OCI-LY3 (cell line): ENCODE data around the gene FAM50B.

ENCODE experiments used
- H2AFZ ChIP-seq: fragments of 200-600, 300-600 bp; shearing (Covaris generic); 2 replicates; pipeline ENCODE4 v1.6.0; 2014; ENCODE audit warnings: antibody characterized with exemption, low read depth, low read length
- H3K27ac ChIP-seq: fragments of 200-600, 300-600 bp; sonication (generic); 2 replicates; pipeline ENCODE4 v1.5.1; 2014; ENCODE audit warnings: mild to moderate bottlenecking, low read length, moderate library complexity, mixed read lengths
- H3K27me3 ChIP-seq: fragments of 200-600, 300-600 bp; sonication (generic); 2 replicates; pipeline ENCODE4 v1.6.1; 2014; ENCODE audit warnings: low read depth, low read length, mixed read lengths
- H3K36me3 ChIP-seq: fragments of 200-600, 300-600 bp; sonication (generic); replicated peaks from 2 replicates; pipeline ENCODE3; 2014; ENCODE audit warnings: low read depth, low read length, mixed read lengths
- H3K4me1 ChIP-seq: fragments of 300-600, 200-600 bp; sonication (generic); 2 replicates; pipeline ENCODE4 v1.6.1; 2014; ENCODE audit warnings: low read length, mixed read lengths
- H3K4me2 ChIP-seq: fragments of 200-600, 300-600 bp; sonication (generic); 2 replicates; pipeline ENCODE4 v1.6.1; 2014; ENCODE audit warnings: low read length, mixed read lengths
- H3K4me3 ChIP-seq: fragments of 300-600, 200-600 bp; sonication (generic); 2 replicates; pipeline ENCODE4 v1.5.1; 2014; ENCODE audit warnings: antibody characterized with exemption, mild to moderate bottlenecking, low read length, moderate library complexity
- H3K79me2 ChIP-seq: fragments of 300-600, 200-600 bp; shearing (Covaris generic); 2 replicates; pipeline ENCODE4 v1.6.1; 2014; ENCODE audit warnings: mild to moderate bottlenecking, low read length, mixed read lengths
- H3K9ac ChIP-seq: fragments of 300-600, 200-600 bp; shearing (Covaris generic); 2 replicates; pipeline ENCODE4 v1.6.0; 2014; ENCODE audit warnings: mild to moderate bottlenecking, low read length, moderate library complexity
- H3K9me3 ChIP-seq: fragments of 200-600, 300-600 bp; shearing (Covaris generic); 2 replicates; pipeline ENCODE4 v1.6.1; 2014; ENCODE audit warnings: low read length, mixed read lengths; ENCODE audit not compliant: insufficient read depth
- H4K20me1 ChIP-seq: fragments of 200-600, 300-600 bp; sonication (generic); 2 replicates; pipeline ENCODE4 v1.6.1; 2016; ENCODE audit warnings: low read length, mixed read lengths; ENCODE audit not compliant: insufficient read depth
- EZH2phosphoT487 ChIP-seq: fragments of 200-600 bp; shearing (Covaris generic); IDR thresholded peaks from 2 replicates; pipeline ENCODE4 v1.6.1; 2018; ENCODE audit warnings: antibody characterized with exemption, mixed run types, low read depth
- TF ChIP-seq, protein P1 (sequence below): fragments of 200-600, 300-600 bp; sonication (generic); IDR thresholded peaks from 2 replicates; pipeline ENCODE4 v1.5.1; 2014; ENCODE audit warnings: antibody characterized with exemption, low read length, low read depth

Gene FAM50B

DNA sequence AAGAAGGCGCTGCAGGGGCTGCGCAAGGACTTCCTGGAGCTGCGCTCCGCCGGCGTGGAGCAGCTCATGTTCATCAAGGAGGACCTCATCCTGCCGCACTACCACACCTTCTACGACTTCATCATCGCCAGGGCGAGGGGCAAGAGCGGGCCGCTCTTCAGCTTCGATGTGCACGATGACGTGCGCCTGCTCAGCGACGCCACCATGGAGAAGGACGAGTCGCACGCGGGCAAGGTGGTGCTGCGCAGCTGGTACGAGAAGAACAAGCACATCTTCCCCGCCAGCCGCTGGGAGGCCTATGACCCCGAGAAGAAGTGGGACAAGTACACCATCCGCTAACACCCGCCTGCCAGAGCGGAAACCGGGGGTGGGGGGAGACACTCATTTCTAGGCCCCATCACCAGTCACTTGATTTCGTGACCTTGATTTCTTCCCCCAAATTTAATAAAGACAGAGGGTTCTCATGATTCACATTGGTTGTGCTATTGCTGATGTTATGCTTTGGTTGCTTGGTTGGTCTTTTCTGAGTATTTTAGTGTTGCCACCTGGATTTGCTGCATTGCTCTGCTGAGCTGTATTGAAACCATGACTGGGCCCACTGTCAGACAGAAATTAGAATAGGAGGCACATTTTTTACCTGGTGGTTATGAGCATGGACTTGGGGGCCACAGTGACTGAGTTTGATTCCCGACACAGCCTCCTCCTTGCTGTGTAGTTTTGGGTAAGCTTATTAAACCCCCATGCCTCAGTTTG lies 1.5 kb downstream of the FAM50B start:
- Histone ChIP-seq H3K9ac (no peak overlapping the region; the same call in 1 of the 2 replicates), H3K79me2 (no peaks in the 10 kb centered on the region), H3K9me3 (no peaks in the 10 kb centered on the region), H3K27me3 (no peaks in the 10 kb centered on the region), H3K4me3 (no peak overlapping the region), H3K4me1 (peaks cover 16% of the 10 kb centered on the region), H3K4me2 (peak overlapping the region; percentile 42), H4K20me1 (no peaks in the 10 kb centered on the region), H3K27ac (peak overlapping the region; percentile 16; the same call in 1 of the 2 replicates), H3K36me3 (no peaks in the 10 kb centered on the region), H2AFZ (no peak overlapping the region)
- TF ChIP-seq, protein P1, sequence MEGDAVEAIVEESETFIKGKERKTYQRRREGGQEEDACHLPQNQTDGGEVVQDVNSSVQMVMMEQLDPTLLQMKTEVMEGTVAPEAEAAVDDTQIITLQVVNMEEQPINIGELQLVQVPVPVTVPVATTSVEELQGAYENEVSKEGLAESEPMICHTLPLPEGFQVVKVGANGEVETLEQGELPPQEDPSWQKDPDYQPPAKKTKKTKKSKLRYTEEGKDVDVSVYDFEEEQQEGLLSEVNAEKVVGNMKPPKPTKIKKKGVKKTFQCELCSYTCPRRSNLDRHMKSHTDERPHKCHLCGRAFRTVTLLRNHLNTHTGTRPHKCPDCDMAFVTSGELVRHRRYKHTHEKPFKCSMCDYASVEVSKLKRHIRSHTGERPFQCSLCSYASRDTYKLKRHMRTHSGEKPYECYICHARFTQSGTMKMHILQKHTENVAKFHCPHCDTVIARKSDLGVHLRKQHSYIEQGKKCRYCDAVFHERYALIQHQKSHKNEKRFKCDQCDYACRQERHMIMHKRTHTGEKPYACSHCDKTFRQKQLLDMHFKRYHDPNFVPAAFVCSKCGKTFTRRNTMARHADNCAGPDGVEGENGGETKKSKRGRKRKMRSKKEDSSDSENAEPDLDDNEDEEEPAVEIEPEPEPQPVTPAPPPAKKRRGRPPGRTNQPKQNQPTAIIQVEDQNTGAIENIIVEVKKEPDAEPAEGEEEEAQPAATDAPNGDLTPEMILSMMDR = no peak
- no peak for TF ChIP-seq EZH2phosphoT487

DNA sequence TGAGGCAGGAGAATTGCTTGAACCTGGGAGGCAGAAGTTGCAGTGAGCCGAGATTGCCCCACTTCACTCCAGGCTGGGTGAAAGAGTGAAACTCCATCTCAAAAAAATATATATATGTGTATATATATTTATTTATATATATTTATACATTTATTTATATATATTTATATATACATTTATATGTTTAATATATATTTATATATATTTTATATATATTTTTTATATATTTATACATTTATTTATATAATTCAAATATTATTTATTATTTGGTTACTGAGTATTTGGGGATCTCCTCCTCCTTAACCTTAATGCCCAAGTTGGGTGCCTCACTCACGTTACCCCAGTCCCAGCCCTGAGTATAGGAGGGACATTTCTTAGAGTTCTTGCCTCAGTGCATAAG lies 2.7 kb downstream of the FAM50B start:
- Histone ChIP-seq H3K4me2 (no peak overlapping the region), H3K9me3 (no peaks in the 10 kb centered on the region), H3K36me3 (no peaks in the 10 kb centered on the region), H3K4me3 (no peak overlapping the region), H3K9ac (no peak overlapping the region), H3K27ac (no peak overlapping the region), H3K4me1 (peaks cover 16% of the 10 kb centered on the region), H4K20me1 (no peaks in the 10 kb centered on the region), H3K27me3 (no peaks in the 10 kb centered on the region), H2AFZ (no peak overlapping the region), H3K79me2 (no peaks in the 10 kb centered on the region)
- TF ChIP-seq EZH2phosphoT487 = no peak

DNA sequence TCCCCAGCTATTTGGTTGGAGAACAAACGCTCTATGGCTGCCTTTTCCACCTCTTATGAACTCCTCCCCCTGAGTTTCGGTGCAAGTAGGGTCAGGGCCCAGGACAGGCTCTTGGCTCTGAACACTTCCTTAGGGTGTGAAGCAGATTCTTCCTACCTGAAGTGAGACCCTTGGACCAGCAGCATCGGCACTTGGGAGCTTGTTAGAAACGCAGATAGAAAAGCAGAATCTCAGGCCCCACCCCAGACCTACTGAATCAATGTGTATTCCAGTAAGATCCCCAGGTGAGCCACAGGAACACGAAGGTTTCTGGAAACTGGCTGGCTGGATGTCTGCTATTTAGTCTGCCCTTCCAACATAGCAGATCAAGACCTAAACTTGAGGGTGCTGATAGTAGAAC lies 3.2 kb downstream of the FAM50B start:
- no peak overlapping the region for H3K9ac ChIP-seq
- no peaks in the 10 kb centered on the region for H3K79me2 ChIP-seq
- no peak overlapping the region for H3K4me3 ChIP-seq
- no peaks in the 10 kb centered on the region for H4K20me1 ChIP-seq
- no peak overlapping the region for H3K4me2 ChIP-seq
- H3K9me3 ChIP-seq = no peaks in the 10 kb centered on the region
- no peak overlapping the region for H2AFZ ChIP-seq
- H3K27me3 ChIP-seq = no peaks in the 10 kb centered on the region
- peaks cover 15% of the 10 kb centered on the region for H3K4me1 ChIP-seq
- TF ChIP-seq EZH2phosphoT487 = no peak
- TF ChIP-seq, protein P1 = no peak
- no peaks in the 10 kb centered on the region for H3K36me3 ChIP-seq
- H3K27ac ChIP-seq = no peak overlapping the region

DNA sequence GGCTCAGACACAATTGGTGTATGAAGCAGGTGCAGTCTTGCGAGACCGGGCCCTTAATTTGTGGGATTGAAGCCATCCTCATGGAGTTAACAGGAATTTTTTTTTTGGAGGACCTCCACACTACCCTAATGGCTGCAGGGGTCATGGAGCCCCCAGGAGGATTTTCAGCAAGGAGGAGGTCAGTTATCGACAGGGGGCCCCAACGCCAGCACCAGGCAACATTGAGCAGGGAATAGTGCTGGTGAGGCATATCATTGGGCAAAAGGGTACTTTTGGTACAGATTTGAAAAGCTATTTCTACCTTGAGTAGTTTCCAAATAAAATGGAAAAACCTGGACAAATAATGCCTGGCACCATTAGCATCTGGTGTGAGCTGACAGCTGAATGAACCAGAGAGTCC lies 6.7 kb downstream of the FAM50B start:
- no peaks in the 10 kb centered on the region for H4K20me1 ChIP-seq
- no peaks in the 10 kb centered on the region for H3K36me3 ChIP-seq
- no peaks in the 10 kb centered on the region for H3K9me3 ChIP-seq
- no peak overlapping the region for H3K4me2 ChIP-seq
- H3K9ac ChIP-seq = no peak overlapping the region
- H3K4me1 ChIP-seq = peaks cover 6% of the 10 kb centered on the region
- no peak overlapping the region for H3K27ac ChIP-seq
- no peaks in the 10 kb centered on the region for H3K79me2 ChIP-seq
- no peak overlapping the region for H3K4me3 ChIP-seq
- no peaks in the 10 kb centered on the region for H3K27me3 ChIP-seq
- TF ChIP-seq, protein P1 = no peak
- TF ChIP-seq EZH2phosphoT487 = no peak
- H2AFZ ChIP-seq = no peak overlapping the region
